NCI-H748 (cell line): ENCODE data around the gene KBTBD3.
"Not testable (repeated sequence)": the region's sequence is repeated elsewhere in the genome, so short reads cannot be mapped to it uniquely, and the experiment has no call there.

Experiments
- DNase-seq: peaks from one replicate; lab custom pipeline; 2025; ENCODE audit not compliant: unreplicated experiment; lab: John Stamatoyannopoulos, UW

Gene KBTBD3

GRCh38 chr11:106061954-106062949 lies 14.9 kb downstream of the KBTBD3 start:
- DNase-seq = no peak

- DNase-seq = no peak
These were observed 15.8 kb downstream of the KBTBD3 start for GRCh38 chr11:106061249-106061784.

- no peak for DNase-seq
These were observed 17.5 kb downstream of the KBTBD3 start for GRCh38 chr11:106059617-106060016.

GRCh38 chr11:106058377-106058776 lies 18.8 kb downstream of the KBTBD3 start:
- not testable (repeated sequence) for DNase-seq

GRCh38 chr11:106051103-106051502 lies 26.0 kb downstream of the KBTBD3 start:
- no peak for DNase-seq

GRCh38 chr11:106049727-106050476 lies 27.2 kb downstream of the KBTBD3 start:
- DNase-seq = no peak

GRCh38 chr11:106047631-106048030 lies 29.5 kb downstream of the KBTBD3 start:
- no peak for DNase-seq

GRCh38 chr11:106043540-106043939 lies 33.6 kb downstream of the KBTBD3 start:
- DNase-seq = no peak

- DNase-seq = no peak
These were observed 44.3 kb downstream of the KBTBD3 start for GRCh38 chr11:106032861-106033260.

- no peak for DNase-seq
These were observed 45.2 kb downstream of the KBTBD3 start for GRCh38 chr11:106031936-106032335.

GRCh38 chr11:106031202-106031810 lies 45.8 kb downstream of the KBTBD3 start:
- DNase-seq = no peak

GRCh38 chr11:106030609-106031008 lies 46.5 kb downstream of the KBTBD3 start:
- DNase-seq = peak; percentile 36

- DNase-seq = no peak
These were observed 54.3 kb downstream of the KBTBD3 start for GRCh38 chr11:106022795-106023275.

- DNase-seq = peak; percentile 97
These were observed 55.0 kb downstream of the KBTBD3 start, which contains the start of gene MSANTD4 for GRCh38 chr11:106021967-106022794. TSS of gene MSANTD4 (minus strand) at chr11:106022240. CDS start at chr11:106010917, 11,323 bp downstream.

GRCh38 chr11:106021181-106021966 lies 55.8 kb downstream of the KBTBD3 start:
- peak; percentile 35 for DNase-seq

GRCh38 chr11:106017093-106017492 lies 60.1 kb downstream of the KBTBD3 start:
- no peak for DNase-seq

- no peak for DNase-seq
These were observed 62.1 kb downstream of the KBTBD3 start for GRCh38 chr11:106015066-106015465.

GRCh38 chr11:106014620-106015019 lies 62.5 kb downstream of the KBTBD3 start:
- DNase-seq = no peak

GRCh38 chr11:106014035-106014434 lies 63.1 kb downstream of the KBTBD3 start:
- no peak for DNase-seq
